GM19438 (cell line): ENCODE measurements around the gene SYCN.

ENCODE experiments used
- ATAC-seq: cut with Tn5 transposase; IDR thresholded peaks from one replicate; pipeline ENCODE4 v1.9.1; 2021; ENCODE audit warnings: low read depth; ENCODE audit not compliant: unreplicated experiment

Gene SYCN

DNA sequence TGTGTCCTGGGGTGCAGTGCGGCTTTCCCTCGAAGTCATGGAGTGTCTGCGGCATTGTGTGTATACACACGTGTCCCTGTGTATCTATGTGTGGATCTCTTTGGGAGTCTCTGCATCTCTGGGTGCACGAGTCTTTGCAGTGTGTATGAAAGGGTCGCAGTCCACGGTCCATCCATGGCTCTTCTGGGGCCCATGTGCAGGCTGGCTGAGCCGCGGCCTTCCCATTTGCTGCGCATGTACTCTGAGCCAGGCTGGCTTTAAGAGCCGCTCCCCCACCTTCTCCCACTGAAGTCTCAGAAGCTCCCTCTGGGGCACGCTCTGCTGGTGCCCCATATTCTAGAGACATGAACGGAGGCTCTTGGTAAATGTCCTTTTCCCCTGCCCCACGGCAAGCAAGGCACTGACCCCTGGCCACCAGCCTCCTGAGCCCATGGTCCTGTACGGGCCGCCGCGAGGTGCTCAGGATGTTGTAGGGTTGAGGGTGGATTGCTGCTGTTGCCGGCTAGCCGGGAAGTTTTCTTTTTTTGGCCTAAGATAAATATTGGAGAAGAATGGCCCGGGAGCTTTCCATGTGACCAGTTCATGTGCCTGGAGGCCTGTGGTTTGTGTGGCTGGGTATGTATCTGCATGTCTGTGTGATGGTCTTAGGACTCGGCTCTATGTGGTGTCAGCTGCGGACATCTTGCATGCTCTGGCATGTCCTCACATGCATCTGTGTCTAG, 46.6 kb downstream of the SYCN start:
- no peak for ATAC-seq

DNA sequence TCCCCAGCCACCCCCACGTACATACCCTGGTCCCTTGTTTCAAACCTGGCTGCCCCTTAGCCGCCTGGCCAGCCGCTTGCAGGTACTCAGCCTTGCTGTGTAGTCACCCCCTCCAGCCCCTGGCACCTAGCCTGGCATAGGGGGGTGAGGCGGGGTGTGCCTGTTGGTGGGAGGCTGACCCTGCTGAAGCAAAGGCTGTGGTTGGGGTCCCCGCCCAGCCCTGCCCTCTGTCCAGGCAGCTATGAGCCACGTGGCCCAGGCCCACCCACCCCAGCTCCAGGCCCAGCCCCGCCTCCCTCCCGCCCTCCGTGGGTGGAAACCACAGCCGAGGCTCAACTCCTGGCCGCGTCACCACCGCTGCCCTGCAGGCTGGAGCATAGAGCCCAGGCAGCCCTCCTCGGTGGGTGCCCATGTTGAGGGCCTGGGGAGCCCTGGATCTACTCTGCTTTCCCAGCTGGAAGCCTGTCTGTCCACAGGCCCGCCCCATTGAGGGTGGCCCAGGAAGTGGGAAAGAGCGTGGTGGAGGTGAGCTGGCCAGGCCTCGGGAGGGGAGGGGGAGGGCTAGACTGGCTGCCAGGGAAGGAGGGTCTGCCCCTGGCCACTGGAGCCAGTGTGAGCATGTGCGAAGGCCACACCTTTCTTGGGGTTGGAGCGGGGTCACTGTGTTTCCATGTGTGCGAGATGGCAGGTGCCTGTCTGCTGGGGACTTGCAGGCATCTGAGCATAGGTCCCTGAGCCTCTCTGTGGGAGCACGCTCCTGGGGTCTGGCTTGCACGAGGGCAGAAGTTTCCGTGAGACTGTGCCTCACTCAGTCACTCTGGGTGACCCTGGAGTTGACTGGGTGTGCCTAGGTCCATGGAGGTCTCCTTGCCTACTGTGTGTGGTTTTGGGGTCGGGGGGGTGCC, 47.5 kb downstream of the SYCN start:
- ATAC-seq, result no peak

DNA sequence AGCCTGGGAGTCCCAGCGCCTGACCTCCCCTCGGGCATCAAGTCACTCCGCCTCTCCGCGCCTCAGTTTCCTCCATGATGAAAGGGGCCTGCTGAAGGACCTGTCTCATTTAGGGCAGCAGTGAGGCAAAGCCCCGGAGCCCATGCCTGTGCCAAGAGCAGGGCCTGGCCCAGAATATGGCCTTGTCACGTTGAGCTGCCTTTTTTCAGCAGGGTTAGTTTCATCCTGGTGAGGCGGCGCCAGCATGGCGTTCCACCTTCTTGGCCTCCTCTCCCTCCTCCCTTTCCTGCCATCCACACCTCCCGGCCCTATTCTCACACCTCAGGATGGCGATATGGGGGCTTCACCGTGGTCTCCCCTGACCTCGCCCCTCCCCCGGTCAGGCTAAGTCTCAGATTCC, 48.3 kb downstream of the SYCN start:
- ATAC-seq, result no peak

DNA sequence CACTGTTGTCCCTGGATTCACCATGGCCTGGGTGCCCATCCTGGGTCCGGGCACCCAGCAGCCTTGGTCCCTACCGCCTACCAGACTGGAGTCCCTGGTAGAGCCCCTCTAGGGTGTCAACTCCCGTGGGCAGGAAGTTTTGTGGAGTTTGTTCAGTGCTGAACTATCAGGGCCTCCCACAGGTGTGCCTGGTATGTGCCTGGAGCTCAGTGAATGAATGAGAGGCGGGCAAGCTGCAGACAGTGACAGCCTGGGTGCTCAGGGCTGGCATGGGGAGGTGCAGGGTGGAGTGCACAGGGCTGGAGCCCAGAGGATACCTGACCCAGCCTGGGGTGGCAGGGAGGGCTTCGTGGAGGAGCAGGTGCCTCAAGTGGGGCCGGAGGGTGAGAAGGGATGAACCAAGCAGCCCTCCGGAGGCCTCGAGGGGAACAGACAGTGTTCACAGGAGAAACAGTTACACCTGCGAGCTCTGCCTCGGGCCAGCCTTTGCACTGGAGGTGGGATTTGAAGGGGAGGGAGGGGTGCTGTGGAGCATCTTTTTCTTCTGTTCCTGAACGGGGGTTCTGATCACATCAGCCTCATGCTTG, 48.9 kb downstream of the SYCN start:
- ATAC-seq, result no peak

DNA sequence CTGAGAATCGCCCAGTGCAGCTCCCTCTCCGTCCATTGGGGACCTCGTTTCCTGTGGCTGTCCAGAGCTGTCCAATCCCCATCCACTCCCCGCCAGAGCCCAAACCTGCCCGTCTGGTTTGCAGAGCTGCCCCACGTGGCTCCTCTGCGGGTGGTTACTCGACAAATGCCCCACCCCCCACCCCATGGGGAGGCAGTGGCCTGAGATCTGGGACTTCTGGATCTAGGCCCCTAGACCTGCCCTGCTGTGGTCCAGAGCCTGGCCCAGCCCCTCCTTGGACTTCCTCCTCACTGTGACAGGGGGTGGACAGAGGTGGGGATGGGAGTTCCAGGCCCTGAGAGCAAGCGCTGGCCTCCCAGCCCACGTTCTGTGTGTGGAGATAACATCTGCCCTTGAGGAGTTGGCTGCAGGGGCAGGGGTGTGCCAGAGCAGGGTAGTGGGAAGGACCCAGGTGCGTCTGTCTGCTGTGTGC, 49.4 kb downstream of the SYCN start:
- no peak for ATAC-seq

DNA sequence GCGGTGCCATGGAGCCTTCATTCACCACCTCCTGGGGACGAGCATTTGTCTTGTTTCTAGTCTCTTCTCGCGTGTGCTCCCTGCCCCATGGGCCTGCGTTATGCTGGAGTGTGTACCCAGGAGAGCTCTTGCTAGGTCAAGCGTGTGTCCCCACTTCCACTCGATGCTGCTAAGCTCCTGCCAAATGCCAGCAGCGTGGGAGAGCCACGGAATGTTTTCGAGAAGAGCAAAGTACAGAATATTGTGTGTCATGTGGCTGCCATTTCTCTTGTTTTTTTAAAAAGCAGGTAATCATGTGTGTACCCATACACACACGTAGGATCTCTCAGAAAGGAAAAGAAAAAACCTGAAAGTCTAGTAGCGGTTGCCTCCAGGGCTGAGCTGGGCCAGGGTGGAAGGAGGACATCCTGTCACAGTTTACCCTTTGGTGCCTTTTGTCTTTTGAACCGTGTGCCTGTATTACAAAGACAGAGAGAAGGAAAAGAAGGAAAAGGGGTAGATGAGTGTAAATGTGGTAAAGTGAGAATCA, 49.9 kb downstream of the SYCN start:
- no peak for ATAC-seq
